Thymus (tissue), 11 donors: ENCODE data around the gene OIP5. TPM values are rescaled to one million over a fixed set of nuclear protein-coding genes. Genes with fewer than 3 reads are reported as not detected.
A peak's percentile ranks its signal among the peaks of the same experiment; 100 is the strongest.

ENCODE experiments used
- DNase-seq, 9 donors: peaks; one replicate each; pipeline ENCODE4 v3.0.0-alpha.2; 2013; ENCODE audit warnings: low spot score in 9 of 9, low read depth in 6 of 9, missing footprints in 1 of 9
- H3K27ac ChIP-seq, 2 donors: one replicate each; pipeline ENCODE4 v1.5.1; 2013; ENCODE audit warnings: control low read depth in 1 of 2, low read depth in 1 of 2, low read length in 1 of 2, mild to moderate bottlenecking in 1 of 2, moderate library complexity in 1 of 2
- H3K27me3 ChIP-seq, 2 donors: one replicate each; pipeline ENCODE4 v1.5.1; 2013; ENCODE audit warnings: low read length in 1 of 2; ENCODE audit not compliant: control insufficient read depth in 2 of 2, insufficient read depth in 1 of 2
- H3K36me3 ChIP-seq, 2 donors: one replicate each; pipeline ENCODE4 v1.5.1; 2013; ENCODE audit warnings: low read length in 1 of 2, mild to moderate bottlenecking in 1 of 2, moderate library complexity in 1 of 2; ENCODE audit not compliant: control insufficient read depth in 2 of 2, insufficient read depth in 2 of 2
- H3K4me1 ChIP-seq, 2 donors: one replicate each; pipeline ENCODE4 v1.5.1; 2013; ENCODE audit warnings: low read length in 2 of 2; ENCODE audit not compliant: control insufficient read depth in 2 of 2, insufficient read depth in 2 of 2
- H3K4me3 ChIP-seq, 2 donors: one replicate each; pipeline ENCODE4 v1.5.1; 2013; ENCODE audit warnings: low read length in 2 of 2, control low read depth in 1 of 2, mild to moderate bottlenecking in 1 of 2
- H3K9me3 ChIP-seq, 2 donors: one replicate each; pipeline ENCODE4 v1.5.1; 2013; ENCODE audit warnings: low read length in 1 of 2, mild to moderate bottlenecking in 1 of 2; ENCODE audit not compliant: control insufficient read depth in 2 of 2, insufficient read depth in 1 of 2
- WGBS: extraction: QIAGEN DNeasy Blood & Tissue Kit; methylation state at CpG from one replicate; pipeline ENCODE4 v1.1.7; 2013; 5-methylcytosine and 5-hydroxymethylcytosine counted together
- polyA plus RNA-seq: library from polyadenylated mRNA; stranded (reverse); fragments of 200-250 nt; gene quantifications from one replicate; pipeline ENCODE4 v1.2.3, GENCODE V29; 2013
- total RNA-seq: library from RNA; stranded (reverse); fragments of 120-200 nt; gene quantifications from one replicate; pipeline ENCODE4 v1.2.4, GENCODE V29; 2013
- donor health status: healthy.

OIP5 gene
- total and polyA plus RNA-seq, 2 donors, result 2.4 to 19.5 TPM

DNA sequence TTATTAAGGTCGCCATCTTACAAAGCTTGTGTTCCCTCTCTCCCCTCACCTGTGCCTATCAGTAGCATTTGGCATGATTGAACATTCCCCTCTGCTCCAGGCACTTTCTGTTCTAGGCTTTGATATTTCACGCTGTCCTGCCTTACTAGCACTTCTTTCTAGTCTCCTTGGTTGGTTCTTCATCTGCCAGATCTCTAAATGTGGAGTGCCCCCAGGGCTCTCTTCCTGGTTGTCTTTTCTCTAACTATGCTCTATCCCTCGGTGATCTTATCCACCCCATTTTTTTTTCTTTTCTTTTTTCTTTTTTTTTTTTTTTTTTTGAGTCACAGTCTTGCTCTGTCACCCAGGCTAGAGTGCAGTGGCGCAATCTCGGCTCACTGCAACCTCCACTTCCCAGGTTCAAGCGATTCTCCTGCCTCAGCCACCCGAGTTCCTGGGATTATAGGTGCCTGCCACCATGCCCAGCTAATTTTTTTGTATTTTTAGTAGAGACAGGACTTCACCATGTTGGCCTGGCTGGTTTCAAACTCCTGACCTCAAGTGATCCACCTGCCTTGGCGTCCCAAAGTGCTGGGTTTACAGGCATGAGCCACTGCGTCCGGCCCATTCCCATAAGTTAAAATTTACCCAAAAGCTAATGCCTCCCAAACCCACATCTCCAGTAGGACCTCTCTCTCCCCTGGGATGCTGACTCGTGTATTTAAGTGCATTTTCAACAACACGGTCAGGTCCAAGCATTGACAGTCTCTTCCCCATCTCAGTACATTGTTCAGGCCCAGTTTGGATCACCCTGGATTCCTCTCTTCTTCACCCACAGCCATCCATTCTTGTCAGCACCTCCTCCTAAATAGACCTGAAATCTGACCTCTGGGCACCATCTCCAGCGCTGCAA, 5.5 kb upstream of the OIP5 start:
- H3K4me3 ChIP-seq, result no peak overlapping the region
- WGBS, result 95% methylated on average over 13 of the region's 13 CpGs
- no peak for DNase-seq
- H3K27ac ChIP-seq, result no peak overlapping the region
- no peaks in the 10 kb centered on the region for H3K27me3 ChIP-seq
- H3K4me1 ChIP-seq, result peaks cover 0 to 15% of the 10 kb centered on the region in 2 donors
- H3K9me3 ChIP-seq, result no peaks in the 10 kb centered on the region
- H3K36me3 ChIP-seq, result peaks cover 9 to 51% of the 10 kb centered on the region in 2 donors

DNA sequence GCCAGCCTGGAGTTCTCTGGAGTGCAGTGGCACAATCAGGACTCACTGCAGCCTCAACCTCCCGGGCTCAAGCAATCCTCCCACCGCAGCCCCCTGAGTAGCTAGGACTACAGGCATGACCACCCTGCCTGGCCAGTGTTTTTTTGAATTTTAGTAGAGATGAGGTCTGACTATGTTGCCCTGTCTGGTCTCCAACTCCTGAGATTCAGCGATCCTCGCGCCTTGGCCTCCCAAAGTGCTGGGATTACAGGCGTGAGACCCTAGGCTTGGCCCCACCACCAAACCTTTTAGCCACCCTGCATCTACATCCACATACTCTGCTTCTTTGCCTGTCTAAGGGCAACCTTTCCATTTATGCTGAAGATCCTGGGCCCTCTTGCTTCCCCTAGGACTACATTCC, 4.7 kb upstream of the OIP5 start:
- Histone ChIP-seq H3K36me3 (peaks cover 9 to 42% of the 10 kb centered on the region in 2 donors), H3K4me3 (no peak overlapping the region), H3K27me3 (no peaks in the 10 kb centered on the region), H3K9me3 (no peaks in the 10 kb centered on the region), H3K27ac (no peak overlapping the region), H3K4me1 (peaks cover 0 to 15% of the 10 kb centered on the region in 2 donors)
- WGBS, result 99% methylated on average over 6 of the region's 6 CpGs
- DNase-seq, result no peak

DNA sequence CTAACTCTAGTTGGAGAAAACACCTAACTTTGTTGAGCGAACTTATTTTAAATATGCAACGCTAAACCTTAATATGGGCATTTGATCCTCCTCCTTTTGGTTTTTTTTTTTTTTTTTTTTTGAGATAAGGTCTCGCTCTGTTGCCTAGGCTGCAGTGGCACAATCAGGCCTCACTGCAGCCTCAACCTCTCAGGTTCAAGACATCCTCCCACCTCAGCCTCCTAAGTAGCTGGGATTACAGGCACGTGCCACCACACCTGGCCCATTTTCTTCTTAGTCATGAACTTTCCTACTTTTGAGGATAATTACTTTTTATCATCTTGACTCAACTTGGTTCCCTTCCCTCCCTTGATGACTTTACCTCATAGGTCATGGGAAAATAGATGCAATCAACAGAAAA, 4.2 kb upstream of the OIP5 start:
- peak in 2 of 9 donors; percentile 9 to 23 for DNase-seq
- H3K27ac ChIP-seq, result no peak overlapping the region
- H3K9me3 ChIP-seq, result no peaks in the 10 kb centered on the region
- WGBS, result 94% methylated on average over 4 of the region's 4 CpGs
- H3K4me3 ChIP-seq, result no peak overlapping the region
- no peaks in the 10 kb centered on the region for H3K27me3 ChIP-seq
- H3K4me1 ChIP-seq, result peaks cover 0 to 15% of the 10 kb centered on the region in 2 donors
- peaks cover 6 to 37% of the 10 kb centered on the region in 2 donors for H3K36me3 ChIP-seq

DNA sequence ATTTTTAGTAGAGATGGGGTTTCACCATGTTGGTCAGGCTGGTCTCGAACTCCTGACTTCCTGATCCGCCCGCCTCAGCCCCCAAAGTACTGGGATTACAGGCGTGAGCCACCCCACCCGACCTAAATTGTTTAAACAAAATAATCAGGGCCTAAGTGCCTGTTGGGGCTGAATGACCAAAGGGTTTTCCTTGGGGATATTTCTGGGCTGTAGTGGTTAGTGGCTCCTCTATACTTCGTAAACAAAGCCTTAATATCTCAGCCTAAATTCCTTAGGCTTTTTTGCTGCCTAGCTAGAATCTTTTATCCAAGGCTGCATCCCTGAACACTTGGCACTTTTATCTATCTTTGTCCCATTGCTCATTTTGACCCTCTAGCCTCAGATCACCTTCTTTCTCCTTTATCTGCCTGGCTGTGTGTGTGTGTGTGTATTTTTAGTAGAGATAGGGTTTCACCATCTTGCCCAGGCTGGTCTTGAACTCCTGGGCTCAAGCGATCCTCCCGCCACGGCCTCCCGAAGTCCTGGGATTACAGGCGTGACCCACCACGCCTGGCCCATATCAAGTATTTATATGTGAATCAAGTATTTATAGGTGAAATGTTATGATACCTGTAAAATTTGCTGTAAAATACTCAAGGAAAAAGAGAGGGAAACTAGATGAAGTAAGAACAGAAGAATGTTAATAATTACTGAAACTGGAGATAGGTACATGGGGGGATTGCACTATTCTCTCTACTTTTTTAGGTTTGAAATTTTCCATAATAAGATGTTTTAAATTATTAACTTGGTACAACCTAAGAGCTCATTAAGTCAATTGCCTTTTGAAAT, 2.1 kb upstream of the OIP5 start:
- DNase-seq, result no peak
- Histone ChIP-seq H3K9me3 (no peaks in the 10 kb centered on the region), H3K36me3 (peaks cover 0 to 18% of the 10 kb centered on the region in 2 donors), H3K27me3 (no peaks in the 10 kb centered on the region), H3K4me1 (peaks cover 0 to 21% of the 10 kb centered on the region in 2 donors), H3K27ac (peak overlapping the region in 1 of 2 donors; percentile 32), H3K4me3 (peak overlapping the region; percentile 92 to 93)
- WGBS, result 92% methylated on average over 12 of the region's 12 CpGs

DNA sequence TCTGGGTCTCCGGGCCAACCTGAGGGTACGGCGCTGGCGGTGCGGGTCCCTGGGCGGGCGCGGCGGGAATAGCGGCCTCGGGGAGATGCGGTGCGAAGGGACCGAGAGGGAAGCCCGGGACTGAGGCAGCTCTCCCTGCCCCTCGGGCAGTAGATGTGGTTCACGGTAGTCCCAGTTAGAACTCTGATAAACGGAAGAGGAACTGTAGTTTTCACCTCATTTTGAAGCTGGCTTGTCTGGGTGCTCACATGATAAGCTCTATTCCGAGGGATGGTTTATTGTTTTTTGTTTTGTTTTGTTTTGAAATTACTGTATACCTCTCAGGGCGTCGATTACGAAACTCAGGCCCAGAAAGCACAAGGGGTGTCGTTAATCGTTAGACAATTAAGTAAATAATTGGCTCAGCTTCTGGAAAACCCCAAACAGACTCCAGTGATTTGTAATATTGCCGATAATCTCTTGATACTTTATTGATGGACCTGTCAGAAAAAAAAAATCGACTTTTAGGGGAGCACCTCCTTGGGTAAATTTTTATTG, 703 bp upstream of the OIP5 start:
- H3K27me3 ChIP-seq, result no peaks in the 10 kb centered on the region
- DNase-seq, result peak in 1 of 9 donors; percentile 39
- under 1% methylated on average over 26 of the region's 26 CpGs for WGBS
- peaks cover 0 to 8% of the 10 kb centered on the region in 2 donors for H3K36me3 ChIP-seq
- peak overlapping the region; percentile 85 to 86 for H3K27ac ChIP-seq
- no peaks in the 10 kb centered on the region for H3K9me3 ChIP-seq
- peak overlapping the region; percentile 92 to 93 for H3K4me3 ChIP-seq
- H3K4me1 ChIP-seq, result peaks cover 0 to 21% of the 10 kb centered on the region in 2 donors

DNA sequence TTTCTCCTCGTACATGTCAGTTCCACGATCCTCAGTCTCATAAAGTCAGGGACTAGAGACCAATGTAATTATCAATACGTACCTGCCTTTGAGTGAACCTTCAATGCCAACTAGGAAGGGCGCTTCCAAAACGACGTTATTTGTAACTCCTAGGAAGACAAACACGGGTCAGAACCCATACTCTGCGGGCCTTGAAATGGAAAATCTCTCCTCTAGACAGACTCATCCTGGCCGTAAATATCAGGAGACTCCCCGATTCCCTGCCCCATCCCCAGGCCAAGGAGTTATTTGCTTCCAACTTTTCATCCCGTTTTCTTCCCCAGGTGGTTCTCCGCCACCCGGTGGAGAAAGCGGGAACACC, 578 bp downstream of the OIP5 start:
- WGBS, result 3% methylated on average over 14 of the region's 14 CpGs
- no peaks in the 10 kb centered on the region for H3K9me3 ChIP-seq
- peak in 1 of 9 donors; percentile 6 for DNase-seq

DNA sequence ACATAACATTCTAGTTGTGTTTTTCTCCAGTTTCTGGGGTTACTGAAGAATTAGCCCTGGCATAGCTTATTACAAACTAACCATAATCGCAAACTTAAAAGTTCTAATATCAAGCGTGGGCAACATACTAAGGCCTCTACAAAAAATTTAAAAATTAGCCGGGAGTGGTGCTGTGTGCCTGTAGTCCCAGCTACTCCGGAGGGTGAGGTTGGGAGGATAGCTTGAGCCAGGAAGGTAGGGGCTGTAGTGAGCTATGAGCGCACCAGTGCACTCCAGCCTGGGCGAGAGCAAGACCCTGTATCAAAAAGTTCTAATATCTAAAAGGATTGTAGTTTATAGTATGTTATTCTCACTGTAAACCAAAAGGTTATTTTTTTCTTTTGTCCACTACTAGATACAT, 1.1 kb downstream of the OIP5 start:
- no peak for DNase-seq
- Histone ChIP-seq H3K27me3 (no peaks in the 10 kb centered on the region), H3K27ac (no peak overlapping the region), H3K4me1 (peaks cover 0 to 15% of the 10 kb centered on the region in 2 donors), H3K36me3 (peaks cover 0 to 4% of the 10 kb centered on the region in 2 donors), H3K4me3 (peak overlapping the region; percentile 92 to 93), H3K9me3 (no peaks in the 10 kb centered on the region)
- 86% methylated on average over 6 of the region's 6 CpGs for WGBS

More for the DNA sequence above, 578 bp downstream of the OIP5 start:
- Histone ChIP-seq H3K4me1 (peaks cover 0 to 19% of the 10 kb centered on the region in 2 donors), H3K27ac (peak overlapping the region in 1 of 2 donors; percentile 81), H3K27me3 (no peaks in the 10 kb centered on the region), H3K36me3 (no peaks in the 10 kb centered on the region), H3K4me3 (peak overlapping the region; percentile 92 to 93)

DNA sequence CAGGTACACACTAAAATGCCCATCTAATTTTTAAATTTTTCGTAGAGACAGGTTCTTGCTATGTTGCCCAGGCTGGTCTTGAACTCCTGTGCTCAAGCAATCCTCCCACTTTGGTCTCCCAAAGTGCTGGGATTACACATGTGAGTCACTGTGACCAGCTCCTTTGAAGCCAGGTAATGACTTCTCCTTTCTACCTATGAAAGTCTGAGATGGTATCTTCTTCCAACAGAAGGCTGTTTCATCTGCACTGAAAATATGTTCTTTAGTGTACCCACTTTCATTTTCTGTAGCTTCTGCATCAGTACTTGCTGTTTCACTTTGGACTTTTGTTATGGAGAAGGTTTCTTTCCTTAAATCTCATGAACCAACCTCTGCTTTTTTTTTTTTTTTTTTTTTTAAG, 8.8 kb downstream of the OIP5 start:
- peaks cover 0 to 4% of the 10 kb centered on the region in 2 donors for H3K4me1 ChIP-seq
- no peak overlapping the region for H3K27ac ChIP-seq
- no peak overlapping the region for H3K4me3 ChIP-seq
- peak in 2 of 9 donors; percentile 20 to 35 for DNase-seq
- no peaks in the 10 kb centered on the region for H3K9me3 ChIP-seq
- WGBS, result 95% methylated on average over 1 of the region's 1 CpG
- peaks cover 9 to 13% of the 10 kb centered on the region in 2 donors for H3K36me3 ChIP-seq
- no peaks in the 10 kb centered on the region for H3K27me3 ChIP-seq
